ENCODE data around the gene ROR1. TPM values are rescaled to one million over a fixed set of nuclear protein-coding genes. Genes with fewer than 3 reads are reported as not detected.

The ROR1 gene
- total and polyA plus RNA-seq, 5 donors from 2014 or later: not detected

DNA sequence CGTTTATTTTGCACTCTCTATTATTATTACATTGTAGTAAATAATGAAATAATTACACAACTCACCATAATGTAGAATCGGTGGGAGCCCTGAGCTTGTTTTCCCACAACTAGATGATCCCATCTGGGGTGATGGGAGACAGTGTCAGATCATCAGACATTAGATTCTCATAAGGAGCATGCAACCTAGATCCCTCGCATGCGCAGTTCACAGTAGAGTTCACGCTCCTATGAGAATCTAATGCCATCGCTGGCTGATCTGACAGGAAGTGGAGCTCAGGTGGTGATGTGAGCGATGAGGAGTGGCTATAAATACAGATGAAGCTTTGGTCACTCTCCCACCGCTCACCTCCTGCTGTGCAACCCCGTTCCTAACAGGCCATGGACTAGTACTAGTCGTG is 112.1 kb downstream of the ROR1 start:
- Mint-ChIP-seq H3K4me3 (no peak overlapping the region), H3K9me3 (peaks cover 0 to 2% (median 0%) of the 10 kb centered on the region in 7 donors), H3K27ac (no peak overlapping the region), H3K27me3 (peaks cover 4% of the 10 kb centered on the region), H3K4me1 (no peaks in the 10 kb centered on the region), H3K36me3 (no peaks in the 10 kb centered on the region)
- Histone ChIP-seq H3K36me3 (ENCODE audit: control insufficient read depth, insufficient read depth, low read length) (no peaks in the 10 kb centered on the region), H3K4me1 (ENCODE audit: control insufficient read depth, insufficient read depth, low read length, poor library complexity, severe bottlenecking) (no peaks in the 10 kb centered on the region), H3K27ac (ENCODE audit: insufficient read depth, low read length, poor library complexity, severe bottlenecking) (no peak overlapping the region), H3K4me3 (ENCODE audit: low read depth, low read length) (no peak overlapping the region), H3K27me3 (ENCODE audit: control insufficient read depth, insufficient read depth, low read length) (no peaks in the 10 kb centered on the region), H3K9me3 (ENCODE audit: control insufficient read depth in 2 of 2, low read length in 2 of 2) (no peaks in the 10 kb centered on the region)
- DNase-seq (no peak), ATAC-seq (ENCODE audit: low read depth in 2 of 2) (no peak)

DNA sequence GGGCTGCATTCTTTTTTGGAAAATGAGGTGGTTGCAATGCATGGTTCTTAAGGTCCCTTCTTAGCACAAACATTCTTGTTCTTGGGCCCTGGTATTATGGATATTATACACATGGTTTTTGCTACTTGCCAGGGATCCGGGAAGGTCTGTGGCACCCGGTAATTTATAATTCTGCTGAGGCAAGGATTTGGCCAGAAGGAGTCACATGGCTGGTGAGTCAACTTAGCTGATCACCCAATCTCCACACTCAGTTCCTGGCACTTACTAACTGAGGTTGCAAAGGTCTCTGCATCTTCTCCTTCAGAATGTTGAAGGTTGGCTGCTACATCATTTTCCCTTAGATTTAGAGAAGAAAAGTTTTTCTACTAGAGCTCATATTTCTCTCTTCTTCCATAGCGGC is 112.5 kb downstream of the ROR1 start:
- Histone ChIP-seq H3K9me3 (ENCODE audit: control insufficient read depth in 2 of 2, low read length in 2 of 2) (no peaks in the 10 kb centered on the region), H3K36me3 (ENCODE audit: control insufficient read depth, insufficient read depth, low read length) (no peaks in the 10 kb centered on the region), H3K27me3 (ENCODE audit: control insufficient read depth, insufficient read depth, low read length) (no peaks in the 10 kb centered on the region), H3K27ac (ENCODE audit: insufficient read depth, low read length, poor library complexity, severe bottlenecking) (no peak overlapping the region), H3K4me1 (ENCODE audit: control insufficient read depth, insufficient read depth, low read length, poor library complexity, severe bottlenecking) (no peaks in the 10 kb centered on the region), H3K4me3 (ENCODE audit: low read depth, low read length) (no peak overlapping the region)
- Mint-ChIP-seq H3K9me3 (peaks cover 0 to 2% (median 0%) of the 10 kb centered on the region in 7 donors), H3K4me1 (no peaks in the 10 kb centered on the region), H3K27ac (no peak overlapping the region), H3K36me3 (no peaks in the 10 kb centered on the region), H3K4me3 (no peak overlapping the region), H3K27me3 (peaks cover 4% of the 10 kb centered on the region)
- DNase-seq: no peak
- ATAC-seq (ENCODE audit: low read depth in 2 of 2): no peak

GRCh38 chr1:63887809-63888208 is 114.0 kb downstream of the ROR1 start:
- no peaks in the 10 kb centered on the region for H3K9me3 ChIP-seq (ENCODE audit: control insufficient read depth in 2 of 2, low read length in 2 of 2)
- Mint-ChIP-seq H3K4me1 (no peaks in the 10 kb centered on the region), H3K4me3 (no peak overlapping the region), H3K27ac (no peak overlapping the region), H3K27me3 (no peaks in the 10 kb centered on the region), H3K9me3 (peaks cover 0 to 3% (median 0%) of the 10 kb centered on the region in 7 donors), H3K36me3 (no peaks in the 10 kb centered on the region)
- no peak for DNase-seq
- no peaks in the 10 kb centered on the region for H3K36me3 ChIP-seq (ENCODE audit: control insufficient read depth, insufficient read depth, low read length)
- ATAC-seq (ENCODE audit: low read depth in 2 of 2): no peak
- no peak overlapping the region for H3K27ac ChIP-seq (ENCODE audit: insufficient read depth, low read length, poor library complexity, severe bottlenecking)
- peaks cover 1% of the 10 kb centered on the region for H3K27me3 ChIP-seq (ENCODE audit: control insufficient read depth, insufficient read depth, low read length)
- H3K4me1 ChIP-seq (ENCODE audit: control insufficient read depth, insufficient read depth, low read length, poor library complexity, severe bottlenecking): no peaks in the 10 kb centered on the region
- H3K4me3 ChIP-seq (ENCODE audit: low read depth, low read length): no peak overlapping the region

- Histone ChIP-seq H3K4me3 (ENCODE audit: low read depth, low read length) (no peak overlapping the region), H3K27ac (ENCODE audit: insufficient read depth, low read length, poor library complexity, severe bottlenecking) (no peak overlapping the region), H3K27me3 (ENCODE audit: control insufficient read depth, insufficient read depth, low read length) (peaks cover 1% of the 10 kb centered on the region), H3K36me3 (ENCODE audit: control insufficient read depth, insufficient read depth, low read length) (no peaks in the 10 kb centered on the region), H3K9me3 (ENCODE audit: control insufficient read depth in 2 of 2, low read length in 2 of 2) (no peaks in the 10 kb centered on the region), H3K4me1 (ENCODE audit: control insufficient read depth, insufficient read depth, low read length, poor library complexity, severe bottlenecking) (no peaks in the 10 kb centered on the region)
- no peaks in the 10 kb centered on the region for H3K36me3 Mint-ChIP-seq
- DNase-seq (no peak), ATAC-seq (ENCODE audit: low read depth in 2 of 2) (no peak)
- H3K4me1 Mint-ChIP-seq: no peaks in the 10 kb centered on the region
- no peaks in the 10 kb centered on the region for H3K27me3 Mint-ChIP-seq
- peaks cover 0 to 3% (median 0%) of the 10 kb centered on the region in 7 donors for H3K9me3 Mint-ChIP-seq
- no peak overlapping the region for H3K27ac Mint-ChIP-seq
- H3K4me3 Mint-ChIP-seq: no peak overlapping the region
Observed at GRCh38 chr1:63888984-63889383, 115.2 kb downstream of the ROR1 start.

DNA sequence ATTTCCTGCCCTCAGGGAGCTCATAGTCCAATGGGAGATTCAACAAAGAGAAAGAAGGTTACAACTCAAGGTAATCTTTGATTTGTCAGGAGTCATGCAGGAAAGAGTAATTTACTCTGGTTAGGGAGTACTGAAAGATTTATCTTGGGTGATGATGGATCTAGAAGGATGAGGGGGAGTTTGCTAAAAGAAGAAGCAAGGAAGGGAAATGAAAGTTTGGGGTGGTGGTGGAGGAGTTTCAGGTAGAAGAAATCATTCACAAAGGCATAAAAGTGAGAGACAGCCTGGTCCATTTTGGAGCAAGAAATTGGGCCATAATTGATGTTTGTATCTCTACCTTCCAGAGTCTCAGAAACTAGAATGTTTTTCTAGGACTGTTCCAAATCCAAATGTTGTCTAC is 116.7 kb downstream of the ROR1 start:
- H3K4me1 Mint-ChIP-seq: no peaks in the 10 kb centered on the region
- ATAC-seq (ENCODE audit: low read depth in 2 of 2): no peak

DNA sequence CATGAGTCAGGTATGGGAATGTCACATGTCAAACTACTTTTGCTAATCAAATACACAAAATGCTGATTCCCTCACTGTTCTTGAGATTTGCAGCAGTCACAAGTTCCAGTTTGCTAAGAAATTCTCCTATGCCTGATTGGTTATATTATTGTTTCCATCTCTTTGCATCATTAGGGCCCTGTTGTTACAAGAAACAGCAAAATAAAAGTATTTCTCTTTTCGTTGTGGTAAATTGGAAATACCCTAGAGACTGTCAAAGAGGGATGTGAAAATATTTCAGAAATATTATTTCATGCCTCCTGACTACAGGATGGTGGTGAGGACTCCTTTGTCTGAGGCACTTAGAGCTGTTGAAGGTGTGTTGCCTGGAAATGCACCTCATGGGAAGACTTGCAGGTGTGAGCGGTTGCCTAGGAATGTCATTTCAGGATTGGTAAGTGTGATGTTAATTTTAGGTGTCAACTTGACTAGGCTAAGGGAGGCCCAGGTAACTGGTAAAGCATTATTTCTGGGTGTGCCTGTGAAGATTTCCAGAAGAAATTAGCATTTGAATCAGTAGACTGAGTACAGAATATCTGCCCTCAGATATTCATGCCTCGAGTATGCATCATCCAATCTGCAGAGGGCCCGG is 117.4 kb downstream of the ROR1 start:
- Histone ChIP-seq H3K4me3 (ENCODE audit: low read depth, low read length) (no peak overlapping the region), H3K36me3 (ENCODE audit: control insufficient read depth, insufficient read depth, low read length) (no peaks in the 10 kb centered on the region), H3K27ac (ENCODE audit: insufficient read depth, low read length, poor library complexity, severe bottlenecking) (no peak overlapping the region), H3K9me3 (ENCODE audit: control insufficient read depth in 2 of 2, low read length in 2 of 2) (no peaks in the 10 kb centered on the region), H3K4me1 (ENCODE audit: control insufficient read depth, insufficient read depth, low read length, poor library complexity, severe bottlenecking) (no peaks in the 10 kb centered on the region), H3K27me3 (ENCODE audit: control insufficient read depth, insufficient read depth, low read length) (peaks cover 1% of the 10 kb centered on the region)
- DNase-seq (no peak), ATAC-seq (ENCODE audit: low read depth in 2 of 2) (no peak)
- H3K27ac Mint-ChIP-seq: no peak overlapping the region
- no peak overlapping the region for H3K4me3 Mint-ChIP-seq
- peaks cover 0 to 5% (median 0%) of the 10 kb centered on the region in 7 donors for H3K9me3 Mint-ChIP-seq
- no peaks in the 10 kb centered on the region for H3K27me3 Mint-ChIP-seq
- H3K36me3 Mint-ChIP-seq: no peaks in the 10 kb centered on the region
- H3K4me1 Mint-ChIP-seq: no peaks in the 10 kb centered on the region

More for the DNA sequence above, 116.7 kb downstream of the ROR1 start:
- Histone ChIP-seq H3K36me3 (ENCODE audit: control insufficient read depth, insufficient read depth, low read length) (no peaks in the 10 kb centered on the region), H3K27me3 (ENCODE audit: control insufficient read depth, insufficient read depth, low read length) (peaks cover 1% of the 10 kb centered on the region), H3K4me1 (ENCODE audit: control insufficient read depth, insufficient read depth, low read length, poor library complexity, severe bottlenecking) (no peaks in the 10 kb centered on the region), H3K4me3 (ENCODE audit: low read depth, low read length) (no peak overlapping the region), H3K9me3 (ENCODE audit: control insufficient read depth in 2 of 2, low read length in 2 of 2) (no peaks in the 10 kb centered on the region), H3K27ac (ENCODE audit: insufficient read depth, low read length, poor library complexity, severe bottlenecking) (no peak overlapping the region)
- Mint-ChIP-seq H3K9me3 (peaks cover 0 to 5% (median 0%) of the 10 kb centered on the region in 7 donors), H3K27me3 (no peaks in the 10 kb centered on the region), H3K27ac (no peak overlapping the region), H3K4me3 (no peak overlapping the region), H3K36me3 (no peaks in the 10 kb centered on the region)
- DNase-seq: no peak

GRCh38 chr1:63892632-63893395 is 119.0 kb downstream of the ROR1 start:
- DNase-seq: no peak
- no peak overlapping the region for H3K4me3 ChIP-seq (ENCODE audit: low read depth, low read length)
- peaks cover 2% of the 10 kb centered on the region for H3K27me3 Mint-ChIP-seq
- H3K36me3 ChIP-seq (ENCODE audit: control insufficient read depth, insufficient read depth, low read length): no peaks in the 10 kb centered on the region
- H3K9me3 ChIP-seq (ENCODE audit: control insufficient read depth in 2 of 2, low read length in 2 of 2): no peaks in the 10 kb centered on the region
- H3K27ac Mint-ChIP-seq: peak overlapping the region in 1 of 3 donors; percentile 2
- no peaks in the 10 kb centered on the region for H3K4me1 Mint-ChIP-seq
- peaks cover 1% of the 10 kb centered on the region for H3K27me3 ChIP-seq (ENCODE audit: control insufficient read depth, insufficient read depth, low read length)
- no peaks in the 10 kb centered on the region for H3K36me3 Mint-ChIP-seq
- H3K4me1 ChIP-seq (ENCODE audit: control insufficient read depth, insufficient read depth, low read length, poor library complexity, severe bottlenecking): no peaks in the 10 kb centered on the region
- ATAC-seq (ENCODE audit: low read depth in 2 of 2): peak; percentile 32 to 53
- peaks cover 0 to 5% (median 0%) of the 10 kb centered on the region in 7 donors for H3K9me3 Mint-ChIP-seq
- H3K27ac ChIP-seq (ENCODE audit: insufficient read depth, low read length, poor library complexity, severe bottlenecking): no peak overlapping the region
- H3K4me3 Mint-ChIP-seq: no peak overlapping the region

DNA sequence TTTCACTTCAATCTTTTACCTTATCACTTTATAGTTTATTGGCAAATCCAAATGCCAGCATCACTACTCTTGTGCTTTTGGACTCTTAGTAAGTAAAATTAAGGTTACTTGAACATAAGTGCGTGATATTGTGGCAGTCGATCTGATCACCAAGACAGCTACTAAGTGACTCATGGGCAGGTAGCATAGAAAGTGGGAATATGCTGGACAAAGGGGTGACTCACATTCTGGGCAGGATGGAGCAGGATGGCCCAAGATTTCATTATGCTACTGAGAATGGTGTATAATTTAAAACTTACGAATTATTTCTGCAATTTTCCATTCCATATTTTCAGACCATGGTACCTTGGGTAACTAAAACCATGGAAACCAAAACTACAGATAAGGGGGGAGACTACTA is 120.2 kb downstream of the ROR1 start:
- no peak for DNase-seq
- Mint-ChIP-seq H3K4me1 (no peaks in the 10 kb centered on the region), H3K9me3 (peaks cover 0 to 5% (median 0%) of the 10 kb centered on the region in 7 donors), H3K4me3 (no peak overlapping the region), H3K36me3 (no peaks in the 10 kb centered on the region), H3K27ac (no peak overlapping the region), H3K27me3 (peaks cover 6% of the 10 kb centered on the region)
- H3K27me3 ChIP-seq (ENCODE audit: control insufficient read depth, insufficient read depth, low read length): peaks cover 1% of the 10 kb centered on the region
- no peak overlapping the region for H3K4me3 ChIP-seq (ENCODE audit: low read depth, low read length)
- no peaks in the 10 kb centered on the region for H3K9me3 ChIP-seq (ENCODE audit: control insufficient read depth in 2 of 2, low read length in 2 of 2)
- ATAC-seq (ENCODE audit: low read depth in 2 of 2): no peak
- no peaks in the 10 kb centered on the region for H3K36me3 ChIP-seq (ENCODE audit: control insufficient read depth, insufficient read depth, low read length)
- no peaks in the 10 kb centered on the region for H3K4me1 ChIP-seq (ENCODE audit: control insufficient read depth, insufficient read depth, low read length, poor library complexity, severe bottlenecking)
- no peak overlapping the region for H3K27ac ChIP-seq (ENCODE audit: insufficient read depth, low read length, poor library complexity, severe bottlenecking)

Measured in CD4-positive, CD25-positive, alpha-beta regulatory T cell (primary cell).